ENCODE results near the gene RETREG1. TPM values are rescaled to one million over a fixed set of nuclear protein-coding genes. Genes with fewer than 3 reads are reported as not detected.

RETREG1 gene
- 10 to 100 TPM in 1 of 4 donors, 1 to 10 TPM in 2, under 1 TPM in 1; 0.51 to 12.5 (median 4.5) TPM for total RNA-seq

GRCh38 chr5:16616536-16617273, at the start of gene RETREG1:
RETREG1 (minus strand) TSS chr5:16616997; CDS start chr5:16616971, 26 bp downstream.
- H3K4me1 ChIP-seq = peaks cover 0 to 5% of the 10 kb centered on the region in 2 donors
- intact Hi-C loops (cut with DNase I; ENCODE audit: low total_unique reads) = no loop called here
- peak; percentile 22 to 38 for DNase-seq
- no peak for TF ChIP-seq POLR2A (IDR thresholded peaks at IDR 0.05)
- no peak for TF ChIP-seq CTCF (IDR thresholded peaks at IDR 0.05)
- H3K36me3 ChIP-seq = no peaks in the 10 kb centered on the region
- no peaks in the 10 kb centered on the region for H3K9me3 ChIP-seq
- no peaks in the 10 kb centered on the region for H3K27me3 ChIP-seq
- H3K27ac ChIP-seq = peak within 1 kb of the TSS in 1 of 2 donors; percentile 10
- H3K4me3 ChIP-seq = peak within 1 kb of the TSS; percentile 32 to 66

DNA sequence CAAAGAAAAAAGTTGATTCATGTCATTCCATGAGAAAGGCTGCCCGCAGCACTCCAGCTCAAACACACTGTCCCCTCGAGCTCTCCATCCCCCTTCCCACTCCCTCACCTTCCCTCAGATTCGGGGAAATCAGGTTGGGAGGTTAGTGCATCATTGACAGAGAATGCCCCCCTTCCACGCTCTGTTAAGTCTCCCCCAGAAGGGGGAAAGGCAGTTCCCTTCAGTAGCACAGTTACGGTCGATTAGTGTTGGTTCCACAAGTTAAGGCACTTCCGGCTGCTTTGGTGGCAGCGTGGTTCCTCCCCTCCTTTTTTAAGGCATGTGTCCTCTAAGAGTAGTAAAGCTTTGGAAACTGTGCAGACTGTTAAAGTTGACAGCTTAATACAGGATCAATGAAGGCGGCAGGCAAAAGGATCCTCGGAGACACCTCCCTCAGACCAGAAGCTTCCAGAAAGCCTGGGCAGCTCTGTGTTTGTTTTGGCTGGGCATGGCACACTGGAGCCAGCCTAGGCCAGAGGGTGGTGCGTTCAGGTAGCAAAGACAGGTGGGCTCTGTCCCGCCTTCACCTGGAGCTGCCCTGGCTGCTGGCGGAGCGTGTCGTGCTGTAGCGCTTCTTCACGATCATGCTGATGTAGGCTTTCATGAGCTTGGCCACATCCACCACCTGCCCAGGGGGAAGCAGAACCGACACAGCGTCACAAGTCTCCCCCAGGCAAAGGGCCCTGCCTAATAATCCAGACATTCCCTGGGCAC, 49.5 kb upstream of the RETREG1 start:
- Histone ChIP-seq H3K27me3 (no peaks in the 10 kb centered on the region), H3K9me3 (no peaks in the 10 kb centered on the region), H3K4me1 (no peaks in the 10 kb centered on the region), H3K36me3 (no peaks in the 10 kb centered on the region), H3K27ac (no peak overlapping the region), H3K4me3 (no peak overlapping the region)
- intact Hi-C loops (cut with DNase I; ENCODE audit: low total_unique reads) = no loop called here
- no peak for TF ChIP-seq CTCF (IDR thresholded peaks at IDR 0.05)
- no peak for TF ChIP-seq POLR2A (IDR thresholded peaks at IDR 0.05)
- no peak for DNase-seq

DNA sequence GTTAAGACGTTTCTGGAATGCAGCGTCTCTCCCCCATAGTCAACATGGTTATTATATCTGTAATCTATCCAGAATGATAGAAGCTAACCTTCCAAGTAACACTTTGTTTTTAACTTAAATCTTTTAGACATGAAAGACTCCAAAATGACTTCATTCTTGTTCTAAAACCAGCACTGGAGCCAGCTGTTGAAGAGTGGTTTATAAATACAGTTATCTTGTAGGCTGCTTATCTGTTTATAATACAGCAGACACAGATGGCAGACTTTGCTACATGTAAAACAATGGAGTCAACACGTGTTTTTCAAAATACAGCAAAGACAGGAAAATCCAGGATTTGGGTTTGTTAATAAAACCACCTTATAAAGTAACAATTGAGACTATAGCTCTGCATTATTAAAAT, 48.8 kb upstream of the RETREG1 start:
- Histone ChIP-seq H3K4me3 (no peak overlapping the region), H3K36me3 (no peaks in the 10 kb centered on the region), H3K9me3 (no peaks in the 10 kb centered on the region), H3K4me1 (no peaks in the 10 kb centered on the region), H3K27me3 (no peaks in the 10 kb centered on the region), H3K27ac (no peak overlapping the region)
- no peak for DNase-seq
- TF ChIP-seq POLR2A (IDR thresholded peaks at IDR 0.05) = no peak
- TF ChIP-seq CTCF (IDR thresholded peaks at IDR 0.05) = no peak
- intact Hi-C loops (cut with DNase I; ENCODE audit: low total_unique reads) = no loop called here

DNA sequence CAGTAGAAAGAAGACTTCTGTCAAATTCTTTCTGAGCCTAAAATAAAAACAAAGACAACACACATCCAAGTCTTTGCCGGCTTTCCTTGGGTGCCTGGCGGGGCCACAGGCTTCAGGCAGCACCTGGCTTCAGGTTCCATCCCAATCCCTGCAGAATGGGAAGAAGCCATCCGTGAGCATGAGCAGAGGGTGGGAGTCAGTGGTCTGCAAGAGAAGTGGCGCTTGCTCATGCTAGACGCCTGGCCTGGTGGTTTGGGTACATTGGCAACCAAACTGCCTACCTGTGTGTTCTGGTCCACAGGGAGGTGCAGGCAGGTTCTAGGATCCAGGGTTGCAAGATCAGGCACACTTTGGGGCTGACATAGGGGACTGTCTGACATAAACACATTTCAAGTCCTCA, 47.6 kb upstream of the RETREG1 start:
- no peaks in the 10 kb centered on the region for H3K4me1 ChIP-seq
- intact Hi-C loops (cut with DNase I; ENCODE audit: low total_unique reads) = no loop called here
- no peak overlapping the region for H3K4me3 ChIP-seq
- TF ChIP-seq POLR2A (IDR thresholded peaks at IDR 0.05) (no peak), CTCF (IDR thresholded peaks at IDR 0.05) (no peak)
- DNase-seq = no peak
- H3K27me3 ChIP-seq = no peaks in the 10 kb centered on the region
- no peak overlapping the region for H3K27ac ChIP-seq
- no peaks in the 10 kb centered on the region for H3K36me3 ChIP-seq
- no peaks in the 10 kb centered on the region for H3K9me3 ChIP-seq

DNA sequence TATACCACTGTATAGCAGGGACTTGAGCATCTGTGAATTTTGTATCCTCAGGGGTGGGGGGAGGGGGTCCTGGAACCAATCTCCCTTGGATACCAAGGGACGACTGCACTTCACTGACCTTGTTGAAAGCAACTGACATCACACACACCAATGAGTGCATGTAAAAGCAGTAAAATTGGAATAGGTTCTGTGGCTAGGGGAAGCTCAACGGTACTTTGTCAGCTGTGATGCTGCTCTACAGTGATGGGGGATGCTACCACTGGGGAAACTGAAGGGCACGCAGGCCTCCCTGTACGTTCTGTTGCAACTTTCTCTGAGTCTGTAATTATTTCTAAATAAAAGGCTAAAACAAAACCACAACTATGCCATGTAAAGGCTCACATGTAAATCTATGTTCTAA, 47.0 kb upstream of the RETREG1 start:
- intact Hi-C loops (cut with DNase I; ENCODE audit: low total_unique reads) = no loop called here
- no peak for DNase-seq
- no peak overlapping the region for H3K27ac ChIP-seq
- H3K36me3 ChIP-seq = no peaks in the 10 kb centered on the region
- TF ChIP-seq CTCF (IDR thresholded peaks at IDR 0.05) = no peak
- no peak for TF ChIP-seq POLR2A (IDR thresholded peaks at IDR 0.05)
- no peak overlapping the region for H3K4me3 ChIP-seq
- H3K9me3 ChIP-seq = no peaks in the 10 kb centered on the region
- no peaks in the 10 kb centered on the region for H3K27me3 ChIP-seq
- no peaks in the 10 kb centered on the region for H3K4me1 ChIP-seq
